Measurements from ENCODE around the gene CACNA1C. TPM values are rescaled to one million over a fixed set of nuclear protein-coding genes. Genes with fewer than 3 reads are reported as not detected.

CACNA1C gene
- total RNA-seq, 4 donors from 2014 or later = 1.5 to 13.5 (median 2.1) TPM

GRCh38 chr12:2094597-2094996, 41.8 kb downstream of the CACNA1C start:
- DNase-seq = no peak
- Histone ChIP-seq H3K27ac (no peak overlapping the region), H3K36me3 (no peaks in the 10 kb centered on the region), H3K4me3 (no peak overlapping the region), H3K9me3 (no peaks in the 10 kb centered on the region), H3K4me1 (peaks cover 0 to 46% (median 4%) of the 10 kb centered on the region in 3 donors), H3K27me3 (peaks cover 0 to 3% (median 0%) of the 10 kb centered on the region in 4 donors)
- no peak for TF ChIP-seq POLR2A (IDR thresholded peaks at IDR 0.05)
- no peak for TF ChIP-seq CTCF (IDR thresholded peaks at IDR 0.05)
- 32 to 54% methylated on average over 2 of the region's 2 CpGs for WGBS, 2 donors
- intact Hi-C loops (cut with DNase I) = no loop called here

- no peaks in the 10 kb centered on the region for H3K9me3 ChIP-seq
- peaks cover 0 to 3% (median 0%) of the 10 kb centered on the region in 4 donors for H3K27me3 ChIP-seq
- WGBS, 2 donors = 38 to 62% methylated on average over 5 of the region's 5 CpGs
- no peak for TF ChIP-seq CTCF (IDR thresholded peaks at IDR 0.05)
- TF ChIP-seq POLR2A (IDR thresholded peaks at IDR 0.05) = no peak
- no peak overlapping the region for H3K27ac ChIP-seq
- H3K4me1 ChIP-seq = peaks cover 0 to 46% (median 4%) of the 10 kb centered on the region in 3 donors
- H3K4me3 ChIP-seq = no peak overlapping the region
- H3K36me3 ChIP-seq = no peaks in the 10 kb centered on the region
- intact Hi-C loops (cut with DNase I) = no loop called here
- no peak for DNase-seq
These were observed 43.1 kb downstream of the CACNA1C start for GRCh38 chr12:2095878-2096277.

GRCh38 chr12:2097617-2098016, 44.8 kb downstream of the CACNA1C start:
- Histone ChIP-seq H3K9me3 (no peaks in the 10 kb centered on the region), H3K4me3 (no peak overlapping the region), H3K27me3 (no peaks in the 10 kb centered on the region), H3K27ac (no peak overlapping the region), H3K4me1 (peaks cover 0 to 46% (median 4%) of the 10 kb centered on the region in 3 donors), H3K36me3 (no peaks in the 10 kb centered on the region)
- TF ChIP-seq CTCF (IDR thresholded peaks at IDR 0.05) (no peak), POLR2A (IDR thresholded peaks at IDR 0.05) (no peak)
- 80 to 88% methylated on average over 5 of the region's 7 CpGs for WGBS, 2 donors
- no peak for DNase-seq
- intact Hi-C loops (cut with DNase I) = no loop called here

GRCh38 chr12:2098852-2099251, 46.1 kb downstream of the CACNA1C start:
- DNase-seq = no peak
- TF ChIP-seq POLR2A (IDR thresholded peaks at IDR 0.05) (no peak), CTCF (IDR thresholded peaks at IDR 0.05) (no peak)
- no peak overlapping the region for H3K27ac ChIP-seq
- no peaks in the 10 kb centered on the region for H3K36me3 ChIP-seq
- no peak overlapping the region for H3K4me3 ChIP-seq
- H3K9me3 ChIP-seq = no peaks in the 10 kb centered on the region
- H3K27me3 ChIP-seq = no peaks in the 10 kb centered on the region
- WGBS, 2 donors = 45 to 68% methylated on average over 1 to 9 of the region's 11 CpGs
- H3K4me1 ChIP-seq = peaks cover 0 to 41% (median 4%) of the 10 kb centered on the region in 3 donors
- intact Hi-C loops (cut with DNase I) = no loop called here

- Histone ChIP-seq H3K27ac (no peak overlapping the region), H3K36me3 (no peaks in the 10 kb centered on the region), H3K9me3 (no peaks in the 10 kb centered on the region), H3K27me3 (no peaks in the 10 kb centered on the region), H3K4me1 (peaks cover 0 to 33% (median 2%) of the 10 kb centered on the region in 3 donors), H3K4me3 (no peak overlapping the region)
- 49 to 69% methylated on average over 4 of the region's 4 CpGs for WGBS, 2 donors
- TF ChIP-seq POLR2A (IDR thresholded peaks at IDR 0.05) (no peak), CTCF (IDR thresholded peaks at IDR 0.05) (no peak)
- intact Hi-C loops (cut with DNase I) = no loop called here
- no peak for DNase-seq
These were observed 46.8 kb downstream of the CACNA1C start for GRCh38 chr12:2099595-2099994.

Measured in esophagus squamous epithelium (tissue), 5 donors.